Activated CD8-positive, alpha-beta memory T cell treated with anti-CD3 and anti-CD28 coated beads, Interleukin-2, amount 50 U/mL, for 48 hours (primary cell): Measurements from ENCODE around the gene TCEANC.
"Not testable (repeated sequence)": the region's sequence is repeated elsewhere in the genome, so short reads cannot be mapped to it uniquely, and the experiment has no call there.

Experiments used
- DNase-seq: peaks from one replicate; pipeline ENCODE4 v3.0.0-alpha.2; 2020

The TCEANC gene, protein sequence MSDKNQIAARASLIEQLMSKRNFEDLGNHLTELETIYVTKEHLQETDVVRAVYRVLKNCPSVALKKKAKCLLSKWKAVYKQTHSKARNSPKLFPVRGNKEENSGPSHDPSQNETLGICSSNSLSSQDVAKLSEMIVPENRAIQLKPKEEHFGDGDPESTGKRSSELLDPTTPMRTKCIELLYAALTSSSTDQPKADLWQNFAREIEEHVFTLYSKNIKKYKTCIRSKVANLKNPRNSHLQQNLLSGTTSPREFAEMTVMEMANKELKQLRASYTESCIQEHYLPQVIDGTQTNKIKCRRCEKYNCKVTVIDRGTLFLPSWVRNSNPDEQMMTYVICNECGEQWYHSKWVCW

DNA sequence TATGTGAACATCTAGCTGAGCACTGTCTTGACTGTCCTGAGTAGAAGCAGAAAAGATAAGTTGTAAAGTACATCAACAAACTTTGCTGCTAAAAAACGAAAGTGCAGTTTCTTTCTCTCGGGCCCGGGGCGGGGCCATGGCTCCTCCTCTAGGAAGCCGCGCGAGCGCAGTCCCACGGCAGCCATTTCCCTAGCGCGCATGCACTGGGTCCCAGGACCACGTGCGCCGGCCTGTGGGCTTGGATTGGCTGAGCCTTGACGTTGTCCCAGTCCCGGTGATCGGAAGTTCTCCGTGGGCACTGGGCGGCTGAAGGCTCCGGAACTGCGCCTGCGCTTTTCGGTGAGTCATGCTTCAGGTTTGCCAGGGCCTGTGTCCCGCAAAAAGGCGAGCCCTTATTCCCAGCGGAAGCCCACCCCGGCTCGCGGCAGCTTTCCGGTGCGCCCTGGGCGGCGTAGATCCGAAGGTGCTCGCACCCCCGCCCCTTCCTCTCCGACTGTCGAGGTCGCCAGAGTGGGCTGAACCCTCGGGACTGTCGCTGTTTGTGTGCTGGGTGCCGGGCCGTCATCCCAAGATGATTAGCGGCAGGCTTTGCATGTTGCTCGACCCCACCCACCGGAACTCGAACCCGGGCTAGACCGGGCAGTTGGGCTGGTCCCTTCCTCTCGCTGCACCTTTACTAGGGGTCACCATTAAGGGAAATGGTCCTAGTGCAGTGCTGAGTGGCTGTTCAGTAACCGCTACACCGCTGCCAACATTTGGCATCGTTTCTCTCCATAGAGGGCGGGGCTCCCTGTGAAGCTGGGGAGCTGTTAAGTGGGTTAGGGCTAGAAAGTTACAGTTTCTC is at the start of gene TCEANC:
TSS of gene TCEANC (plus strand) at position 292 of the 844 bp plus-strand sequence. CDS start 9,368 bp downstream, outside the sequence.
- peak; percentile 91 for DNase-seq

DNA sequence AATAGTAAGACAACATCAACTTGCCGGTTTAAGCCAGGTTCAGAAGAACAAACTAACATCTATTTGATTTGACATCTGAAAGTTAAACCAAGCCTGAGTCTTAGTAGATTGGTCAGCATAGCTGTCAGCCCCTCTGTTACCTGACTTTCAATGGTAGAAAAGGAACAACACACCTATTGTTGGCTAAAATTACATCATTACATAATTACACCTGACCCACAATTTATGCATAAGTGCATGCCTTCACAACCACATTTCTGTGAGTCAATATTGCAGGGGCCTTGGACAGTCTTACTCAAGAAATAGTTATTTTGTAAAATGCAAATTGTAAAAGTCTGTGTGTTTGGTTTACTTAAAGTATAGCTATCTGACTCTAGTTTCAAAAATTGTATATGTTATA is 47.3 kb upstream of the TCEANC start:
- DNase-seq, result no peak

- DNase-seq, result no peak
Observed at GRCh38 chrX:13607331-13607995, 45.5 kb upstream of the TCEANC start.

DNA sequence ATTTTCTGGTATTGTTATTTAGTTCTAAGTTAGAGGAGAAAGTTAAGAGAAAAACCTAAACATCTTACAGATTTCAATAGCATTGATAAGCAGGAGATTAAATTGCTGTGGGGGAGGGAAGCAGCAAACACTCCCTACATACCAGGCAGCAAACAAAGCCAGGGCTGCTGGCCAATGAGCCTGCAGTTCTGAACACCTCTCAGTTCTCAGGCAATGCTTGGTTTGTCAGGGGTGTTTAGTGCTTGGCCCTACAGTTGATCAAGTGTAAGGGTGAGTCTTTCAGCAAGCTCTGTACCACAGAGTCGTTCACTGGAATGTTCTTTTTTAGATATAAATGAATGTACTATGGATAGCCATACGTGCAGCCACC is 45.0 kb upstream of the TCEANC start:
- DNase-seq, result no peak

DNA sequence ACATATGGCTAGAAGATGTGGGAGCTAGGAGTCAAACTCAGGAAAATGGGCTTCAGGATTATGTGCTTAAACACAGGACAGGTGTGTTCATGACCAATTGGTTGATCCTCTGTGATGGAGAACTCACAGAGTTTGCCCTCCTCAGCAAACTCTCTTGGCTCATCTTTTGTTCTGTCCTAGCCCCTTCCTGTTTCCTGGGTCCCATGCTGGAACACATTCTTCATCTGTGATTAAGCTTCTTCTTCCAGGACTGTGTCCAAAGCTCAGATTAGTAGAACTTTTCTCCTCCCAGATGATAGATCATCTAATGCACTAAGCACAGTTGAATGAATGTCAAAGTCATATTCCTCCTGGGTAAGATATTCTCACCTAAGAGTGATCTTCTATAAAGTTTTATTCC is 38.8 kb upstream of the TCEANC start:
- no peak for DNase-seq

- no peak for DNase-seq
Observed at GRCh38 chrX:13620207-13620606, 32.7 kb upstream of the TCEANC start.

GRCh38 chrX:13622401-13622964 is 30.5 kb upstream of the TCEANC start:
- no peak for DNase-seq

DNA sequence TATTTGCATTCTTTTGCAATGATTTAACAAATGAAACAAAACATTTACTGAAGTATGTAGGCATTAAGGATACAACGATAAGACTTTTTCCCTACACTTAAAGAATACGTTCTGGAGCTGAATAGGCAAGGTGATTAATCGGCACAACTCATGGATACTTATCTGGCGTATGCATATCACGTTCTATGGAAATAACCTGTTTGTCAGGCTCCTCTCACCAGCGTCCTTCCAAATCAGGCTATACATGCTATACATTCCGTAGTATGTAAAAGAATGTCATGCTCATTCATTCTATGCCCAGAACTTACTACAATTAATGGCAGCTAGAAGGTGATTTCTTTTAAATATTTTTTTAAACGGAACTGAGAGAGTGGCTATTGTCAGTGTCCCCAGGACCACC is 25.6 kb upstream of the TCEANC start:
- DNase-seq, result no peak

GRCh38 chrX:13637224-13637623 is 15.7 kb upstream of the TCEANC start:
- DNase-seq, result not testable (repeated sequence)

DNA sequence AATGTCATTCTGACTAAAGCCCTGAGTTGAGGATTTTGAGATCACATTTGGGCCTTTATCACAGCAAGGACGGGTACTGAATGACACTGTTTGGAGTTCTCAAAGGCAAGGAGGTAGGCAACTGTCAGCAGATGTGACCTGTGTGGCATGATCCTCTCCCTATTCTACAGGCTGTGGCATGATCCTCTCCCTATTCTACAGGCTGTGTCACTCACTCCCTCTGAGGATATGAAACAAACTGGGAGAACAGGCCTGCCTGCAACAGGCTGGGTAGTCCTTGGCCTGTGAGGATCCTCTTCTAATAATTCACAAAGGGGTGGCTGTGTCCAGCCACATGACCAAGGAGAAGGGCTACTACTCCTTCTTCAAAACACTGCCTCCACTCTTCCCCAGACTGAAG is 14.9 kb upstream of the TCEANC start:
- DNase-seq, result no peak

GRCh38 chrX:13638826-13639225 is 14.1 kb upstream of the TCEANC start:
- no peak for DNase-seq

- not testable (repeated sequence) for DNase-seq
Observed at GRCh38 chrX:13641684-13642083, 11.3 kb upstream of the TCEANC start.

- DNase-seq, result no peak
Observed at GRCh38 chrX:13645464-13646153, 7.3 kb upstream of the TCEANC start.

- no peak for DNase-seq
Observed at GRCh38 chrX:13646154-13646549, 6.8 kb upstream of the TCEANC start.

DNA sequence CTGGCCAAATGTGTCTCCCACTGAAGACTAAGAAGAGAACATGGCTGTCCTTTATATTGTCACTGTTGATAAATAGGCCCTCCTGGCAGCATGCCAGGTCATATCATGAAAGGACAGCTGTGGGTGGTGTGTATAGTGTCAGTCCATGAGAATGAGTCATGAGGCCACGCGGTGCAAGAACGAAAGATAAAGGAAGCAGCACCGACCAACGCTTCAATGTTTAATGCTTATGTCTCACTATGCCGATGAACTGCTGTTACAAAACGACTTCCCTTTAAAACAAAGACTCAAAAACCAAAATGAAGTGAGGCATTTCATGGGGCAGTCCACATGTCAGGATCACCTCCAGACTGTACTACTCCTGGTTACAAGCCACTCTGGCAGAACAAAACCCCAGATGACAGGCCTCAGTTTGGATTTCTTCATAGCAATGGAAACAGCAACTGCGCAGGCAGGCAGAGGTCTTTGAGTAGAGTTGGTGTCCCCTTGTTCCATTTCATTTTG is 5.2 kb upstream of the TCEANC start:
- DNase-seq, result peak; percentile 71

GRCh38 chrX:13648336-13648735 is 4.6 kb upstream of the TCEANC start:
- not testable (repeated sequence) for DNase-seq

DNA sequence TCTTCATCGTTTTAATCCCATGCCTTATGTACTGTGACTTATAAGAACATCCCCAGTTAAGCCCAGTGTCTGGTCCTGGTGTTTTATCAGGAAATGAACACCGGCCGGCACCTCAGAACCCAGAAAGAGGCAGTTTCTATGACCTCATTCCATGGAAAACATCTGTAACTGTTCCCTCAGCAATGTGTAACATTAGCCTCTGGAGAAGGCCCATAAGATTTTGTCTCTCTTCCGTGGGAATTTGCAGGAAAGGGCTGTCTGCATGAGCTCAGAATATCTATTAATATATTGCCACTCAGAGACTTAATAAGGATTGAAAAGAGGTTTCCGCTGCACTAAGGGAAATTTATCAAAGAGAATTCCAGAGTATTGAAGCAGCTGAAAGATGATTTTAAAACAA is 3.1 kb upstream of the TCEANC start:
- DNase-seq, result no peak

GRCh38 chrX:13650318-13650717 is 2.6 kb upstream of the TCEANC start:
- DNase-seq, result no peak

- no peak for DNase-seq
Observed at GRCh38 chrX:13651150-13651549, 1.8 kb upstream of the TCEANC start.

GRCh38 chrX:13652287-13652793 is 601 bp upstream of the TCEANC start:
- no peak for DNase-seq

- DNase-seq, result no peak
Observed at GRCh38 chrX:13654116-13654515, 1.2 kb downstream of the TCEANC start.

DNA sequence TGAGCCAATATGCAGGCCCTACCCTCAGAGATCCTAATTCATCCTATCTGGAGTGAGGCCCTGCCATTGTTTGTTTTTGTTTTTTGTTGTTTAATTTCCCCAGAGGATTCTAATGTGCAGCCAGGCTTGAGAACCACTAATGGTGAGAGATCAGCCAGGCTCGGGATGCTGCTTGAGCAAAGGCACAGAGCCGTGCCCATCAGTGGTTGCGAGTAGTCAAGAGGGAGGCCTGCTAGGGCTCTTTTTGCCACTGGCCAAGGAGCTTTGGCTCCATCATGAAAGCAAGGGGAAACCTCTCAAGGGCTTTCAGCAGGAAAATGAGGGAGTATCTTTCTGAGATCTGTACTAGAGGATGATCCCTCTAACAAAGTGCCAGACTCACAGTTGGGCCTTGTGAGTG is 2.7 kb downstream of the TCEANC start:
- DNase-seq, result no peak
